Neural cell (in vitro differentiated cells): ENCODE results near the gene FAM118B. TPM values are rescaled to one million over a fixed set of nuclear protein-coding genes. Genes with fewer than 3 reads are reported as not detected.

Experiments used
- H2AFZ ChIP-seq: fragments of 200-600, 300-800 bp; sonication (generic), shearing (Covaris generic); 2 replicates; pipeline ENCODE4 v1.6.0; 2014; ENCODE audit warnings: low read depth, mild to moderate bottlenecking, antibody characterized with exemption, low read length, moderate library complexity
- H3F3A ChIP-seq: fragments of 200-600 bp; shearing (Covaris generic); 2 replicates; pipeline ENCODE4 v1.6.1; 2016; ENCODE audit warnings: mild to moderate bottlenecking, moderate library complexity, mixed read lengths, antibody characterized with exemption, low read length; ENCODE audit not compliant: insufficient read depth, poor library complexity, severe bottlenecking
- H3K27ac ChIP-seq: fragments of 200-600, 300-800 bp; sonication (generic), shearing (Covaris generic); 2 replicates; pipeline ENCODE4 v1.5.1; 2014; ENCODE audit warnings: mild to moderate bottlenecking, low read length, moderate library complexity
- H3K27me3 ChIP-seq: fragments of 300-800, 200-600 bp; sonication (generic), shearing (Covaris generic); 2 replicates; pipeline ENCODE4 v1.6.0; 2014; ENCODE audit warnings: mild to moderate bottlenecking, low read depth, low read length, moderate library complexity; ENCODE audit not compliant: insufficient read depth
- H3K36me3 ChIP-seq: fragments of 300-800, 200-600 bp; sonication (generic), shearing (Covaris generic); 2 replicates; pipeline ENCODE4 v1.5.1; 2014; ENCODE audit warnings: mild to moderate bottlenecking, antibody characterized with exemption, low read length, moderate library complexity; ENCODE audit not compliant: insufficient read depth
- H3K4me2 ChIP-seq: fragments of 300-800, 200-600 bp; sonication (generic), shearing (Covaris generic); 2 replicates; pipeline ENCODE4 v1.6.0; 2014; ENCODE audit warnings: mild to moderate bottlenecking, low read length
- H3K4me3 ChIP-seq: fragments of 300-800, 200-600 bp; sonication (generic), shearing (Covaris generic); 2 replicates; pipeline ENCODE4 v1.5.1; 2014; ENCODE audit warnings: mild to moderate bottlenecking, low read length, moderate library complexity
- H3K79me2 ChIP-seq: fragments of 200-600 bp; shearing (Covaris generic); replicated peaks from 2 replicates; pipeline ENCODE4 v1.6.0; 2014; ENCODE audit warnings: mild to moderate bottlenecking, low read length, moderate library complexity; ENCODE audit not compliant: insufficient read depth
- H3K9ac ChIP-seq: fragments of 300-800, 200-600 bp; sonication (generic), shearing (Covaris generic); 2 replicates; pipeline ENCODE4 v1.6.1; 2016; ENCODE audit warnings: mild to moderate bottlenecking, low read length, mixed read lengths
- H3K9me2 ChIP-seq: fragments of 200-600 bp; shearing (Covaris generic); 2 replicates; pipeline ENCODE4 v1.6.1; 2016; ENCODE audit warnings: mild to moderate bottlenecking, low read length, mixed read lengths; ENCODE audit not compliant: insufficient read depth
- H3K9me3 ChIP-seq: fragments of 200-600, 300-800 bp; sonication (generic), shearing (Covaris generic); 2 replicates; pipeline ENCODE4 v1.6.1; 2016; ENCODE audit warnings: mild to moderate bottlenecking, mixed run types, low read length, moderate library complexity, mixed read lengths
- H4K20me1 ChIP-seq: fragments of 200-600 bp; shearing (Covaris generic); 2 replicates; pipeline ENCODE4 v1.6.1; 2016; ENCODE audit warnings: mild to moderate bottlenecking, mixed run types; ENCODE audit not compliant: insufficient read depth
- EP300 ChIP-seq: fragments of 450-650 bp; conservative IDR thresholded peaks from 2 replicates; pipeline ENCODE4 v1.6.1; 2014; ENCODE audit warnings: antibody characterized with exemption, mild to moderate bottlenecking, moderate library complexity; ENCODE audit not compliant: poor library complexity, severe bottlenecking
- EZH2 ChIP-seq: fragments of 200-600, 300-800 bp; shearing (Covaris generic), sonication (generic); IDR thresholded peaks from 2 replicates; pipeline ENCODE4 v1.6.1; 2014; ENCODE audit warnings: antibody characterized with exemption, low read length, borderline replicate concordance, mild to moderate bottlenecking; ENCODE audit not compliant: insufficient read depth, poor library complexity, severe bottlenecking
- MXI1 ChIP-seq: fragments of 450-650 bp; conservative IDR thresholded peaks from 2 replicates; pipeline ENCODE4 v1.6.1; 2014; ENCODE audit warnings: antibody characterized with exemption, mild to moderate bottlenecking; ENCODE audit not compliant: poor library complexity, severe bottlenecking
- POLR2AphosphoS5 ChIP-seq: IDR thresholded peaks from 2 replicates; pipeline ENCODE4 v1.6.1; 2012
- RAD21 ChIP-seq: fragments of 450-650 bp; conservative IDR thresholded peaks from 2 replicates; pipeline ENCODE4 v1.6.1; 2014; ENCODE audit warnings: antibody characterized with exemption, mild to moderate bottlenecking, moderate library complexity
- SMC3 ChIP-seq: fragments of 450-650 bp; conservative IDR thresholded peaks from 2 replicates; pipeline ENCODE4 v1.6.1; 2014; ENCODE audit warnings: antibody characterized with exemption, mild to moderate bottlenecking, moderate library complexity; ENCODE audit not compliant: poor library complexity
- TAF1 ChIP-seq: IDR thresholded peaks from 2 replicates; pipeline ENCODE4 v1.6.1; 2012; ENCODE audit warnings: low read depth
- polyA plus RNA-seq: library from polyadenylated mRNA; depleted of rRNA; stranded (reverse); fragments of >200 nt; gene quantifications from 2 replicates; pipeline ENCODE4 v1.2.3, GENCODE V29; 2014
- TF ChIP-seq, protein P1 (sequence below): fragments of 450-650 bp; IDR thresholded peaks from 2 replicates; pipeline ENCODE4 v1.5.1; 2014; ENCODE audit warnings: antibody characterized with exemption, mild to moderate bottlenecking, moderate library complexity; ENCODE audit not compliant: poor library complexity, severe bottlenecking
- TF ChIP-seq, protein P2 (sequence below): IDR thresholded peaks from 2 replicates; pipeline ENCODE4 v1.6.1; 2012; ENCODE audit warnings: borderline replicate concordance

FAM118B gene
- polyA plus RNA-seq, 1 donor from 2014 or later, result 54.1 TPM

DNA sequence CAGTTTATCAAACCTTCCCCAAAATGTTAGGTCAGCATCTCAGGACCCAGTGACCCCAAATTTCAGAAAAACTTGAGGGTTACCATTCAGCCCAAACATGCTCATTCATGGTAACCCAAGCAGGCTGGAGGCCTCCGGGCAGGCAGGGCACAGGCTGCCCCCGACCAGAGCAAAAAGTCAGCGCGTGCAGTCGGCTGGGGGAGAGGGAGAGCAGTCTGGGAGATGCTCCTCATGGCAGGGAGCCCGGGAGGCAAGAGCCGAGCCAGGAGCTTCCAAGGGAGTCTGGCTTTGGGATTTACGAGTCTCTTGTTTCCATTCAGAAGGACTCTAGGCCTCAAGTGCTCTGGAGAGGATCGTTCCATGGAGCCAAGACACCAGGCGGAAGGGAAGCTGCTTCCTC is 45.8 kb upstream of the FAM118B start:
- Histone ChIP-seq H3K27me3 (no peaks in the 10 kb centered on the region), H4K20me1 (no peaks in the 10 kb centered on the region), H3K79me2 (no peaks in the 10 kb centered on the region), H3K9ac (no peak overlapping the region), H3K9me3 (no peaks in the 10 kb centered on the region), H2AFZ (no peak overlapping the region), H3K4me2 (no peak overlapping the region), H3K9me2 (no peaks in the 10 kb centered on the region), H3K36me3 (no peaks in the 10 kb centered on the region), H3F3A (no peaks in the 10 kb centered on the region), H3K27ac (no peak overlapping the region), H3K4me3 (no peak overlapping the region)
- TF ChIP-seq TAF1 (no peak), MXI1 (no peak), SMC3 (no peak)
- TF ChIP-seq, protein P1, sequence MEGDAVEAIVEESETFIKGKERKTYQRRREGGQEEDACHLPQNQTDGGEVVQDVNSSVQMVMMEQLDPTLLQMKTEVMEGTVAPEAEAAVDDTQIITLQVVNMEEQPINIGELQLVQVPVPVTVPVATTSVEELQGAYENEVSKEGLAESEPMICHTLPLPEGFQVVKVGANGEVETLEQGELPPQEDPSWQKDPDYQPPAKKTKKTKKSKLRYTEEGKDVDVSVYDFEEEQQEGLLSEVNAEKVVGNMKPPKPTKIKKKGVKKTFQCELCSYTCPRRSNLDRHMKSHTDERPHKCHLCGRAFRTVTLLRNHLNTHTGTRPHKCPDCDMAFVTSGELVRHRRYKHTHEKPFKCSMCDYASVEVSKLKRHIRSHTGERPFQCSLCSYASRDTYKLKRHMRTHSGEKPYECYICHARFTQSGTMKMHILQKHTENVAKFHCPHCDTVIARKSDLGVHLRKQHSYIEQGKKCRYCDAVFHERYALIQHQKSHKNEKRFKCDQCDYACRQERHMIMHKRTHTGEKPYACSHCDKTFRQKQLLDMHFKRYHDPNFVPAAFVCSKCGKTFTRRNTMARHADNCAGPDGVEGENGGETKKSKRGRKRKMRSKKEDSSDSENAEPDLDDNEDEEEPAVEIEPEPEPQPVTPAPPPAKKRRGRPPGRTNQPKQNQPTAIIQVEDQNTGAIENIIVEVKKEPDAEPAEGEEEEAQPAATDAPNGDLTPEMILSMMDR, result no peak
- TF ChIP-seq, protein P2, sequence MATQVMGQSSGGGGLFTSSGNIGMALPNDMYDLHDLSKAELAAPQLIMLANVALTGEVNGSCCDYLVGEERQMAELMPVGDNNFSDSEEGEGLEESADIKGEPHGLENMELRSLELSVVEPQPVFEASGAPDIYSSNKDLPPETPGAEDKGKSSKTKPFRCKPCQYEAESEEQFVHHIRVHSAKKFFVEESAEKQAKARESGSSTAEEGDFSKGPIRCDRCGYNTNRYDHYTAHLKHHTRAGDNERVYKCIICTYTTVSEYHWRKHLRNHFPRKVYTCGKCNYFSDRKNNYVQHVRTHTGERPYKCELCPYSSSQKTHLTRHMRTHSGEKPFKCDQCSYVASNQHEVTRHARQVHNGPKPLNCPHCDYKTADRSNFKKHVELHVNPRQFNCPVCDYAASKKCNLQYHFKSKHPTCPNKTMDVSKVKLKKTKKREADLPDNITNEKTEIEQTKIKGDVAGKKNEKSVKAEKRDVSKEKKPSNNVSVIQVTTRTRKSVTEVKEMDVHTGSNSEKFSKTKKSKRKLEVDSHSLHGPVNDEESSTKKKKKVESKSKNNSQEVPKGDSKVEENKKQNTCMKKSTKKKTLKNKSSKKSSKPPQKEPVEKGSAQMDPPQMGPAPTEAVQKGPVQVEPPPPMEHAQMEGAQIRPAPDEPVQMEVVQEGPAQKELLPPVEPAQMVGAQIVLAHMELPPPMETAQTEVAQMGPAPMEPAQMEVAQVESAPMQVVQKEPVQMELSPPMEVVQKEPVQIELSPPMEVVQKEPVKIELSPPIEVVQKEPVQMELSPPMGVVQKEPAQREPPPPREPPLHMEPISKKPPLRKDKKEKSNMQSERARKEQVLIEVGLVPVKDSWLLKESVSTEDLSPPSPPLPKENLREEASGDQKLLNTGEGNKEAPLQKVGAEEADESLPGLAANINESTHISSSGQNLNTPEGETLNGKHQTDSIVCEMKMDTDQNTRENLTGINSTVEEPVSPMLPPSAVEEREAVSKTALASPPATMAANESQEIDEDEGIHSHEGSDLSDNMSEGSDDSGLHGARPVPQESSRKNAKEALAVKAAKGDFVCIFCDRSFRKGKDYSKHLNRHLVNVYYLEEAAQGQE, result no peak

DNA sequence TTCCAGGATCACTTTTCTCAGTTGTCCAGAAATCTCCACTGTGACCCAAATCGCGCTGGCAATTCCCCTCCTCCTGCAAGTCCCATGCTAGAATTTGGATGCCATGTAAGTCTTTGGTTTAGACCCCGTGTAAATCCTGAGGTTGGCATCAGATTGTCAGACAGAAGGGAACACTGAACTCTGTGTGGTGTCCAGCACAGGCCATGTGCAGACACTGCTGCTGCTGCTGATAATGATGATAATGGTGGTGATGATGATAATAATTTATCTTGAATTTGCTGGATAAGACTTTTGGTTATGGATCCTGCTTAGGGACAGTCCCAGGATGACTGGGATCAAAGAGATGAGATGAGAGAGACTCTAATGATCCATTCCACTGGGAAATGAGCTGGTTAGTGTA is 45.2 kb upstream of the FAM118B start:
- TF ChIP-seq EP300, result no peak
- TF ChIP-seq RAD21, result no peak
- no peak for TF ChIP-seq SMC3
- TF ChIP-seq, protein P1, result no peak
- TF ChIP-seq EZH2, result no peak
- TF ChIP-seq POLR2AphosphoS5, result no peak
- no peak for TF ChIP-seq MXI1
- TF ChIP-seq, protein P2, result no peak
- TF ChIP-seq TAF1, result no peak
- Histone ChIP-seq H2AFZ (no peak overlapping the region), H3K4me3 (no peak overlapping the region), H3K9ac (no peak overlapping the region), H3K4me2 (no peak overlapping the region), H4K20me1 (no peaks in the 10 kb centered on the region), H3K27ac (no peak overlapping the region), H3K36me3 (no peaks in the 10 kb centered on the region), H3K9me2 (no peaks in the 10 kb centered on the region), H3K9me3 (no peaks in the 10 kb centered on the region), H3F3A (no peaks in the 10 kb centered on the region), H3K79me2 (no peaks in the 10 kb centered on the region), H3K27me3 (no peaks in the 10 kb centered on the region)
